ENCODE results near the gene TNS3. TPM values are rescaled to one million over a fixed set of nuclear protein-coding genes. Genes with fewer than 3 reads are reported as not detected.

TNS3 gene
- total and polyA plus RNA-seq, 4 experiments from 2014 or later: 0.11 to 3.2 (median 1.3) TPM; not detected in 1

DNA sequence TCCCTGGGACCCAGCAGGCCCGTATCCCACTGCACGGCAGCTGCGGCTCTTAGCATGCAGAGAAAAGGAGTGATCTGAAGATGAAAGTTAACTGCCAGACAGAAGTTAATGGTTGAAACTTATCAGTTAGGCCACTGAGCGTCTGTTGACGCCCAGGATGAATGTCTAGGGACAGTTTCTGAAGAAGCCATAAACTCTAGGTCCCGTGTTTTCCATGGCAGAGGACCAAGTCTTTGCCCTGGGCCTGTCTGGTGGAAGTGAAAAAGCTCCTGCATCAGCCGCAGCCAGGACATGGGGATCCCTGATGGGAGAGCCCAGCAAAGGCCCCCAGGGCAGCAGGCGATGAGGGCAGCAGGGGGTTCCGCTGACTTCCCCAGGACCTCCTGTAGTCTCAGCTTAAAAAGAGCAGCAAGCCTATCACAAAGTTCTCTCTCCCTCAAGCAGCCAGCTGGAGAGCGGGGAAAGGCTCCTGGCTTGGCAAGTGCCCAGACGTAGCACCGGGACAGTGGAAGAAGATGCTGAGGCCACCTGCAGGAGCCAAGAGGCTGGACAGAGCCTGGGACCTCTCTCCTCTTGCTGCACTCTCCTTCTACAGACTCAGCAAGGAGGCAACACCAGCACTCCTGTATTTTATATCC lies 79.6 kb downstream of the TNS3 start:
- H3K9me3 ChIP-seq (ENCODE audit: control insufficient read depth in 1 of 2, low read length in 2 of 2): no peaks in the 10 kb centered on the region
- peaks cover 0 to 3% (median 0%) of the 10 kb centered on the region in 4 donors for H3K4me1 Mint-ChIP-seq
- no peaks in the 10 kb centered on the region for H3K36me3 ChIP-seq (ENCODE audit: insufficient read depth, low read length)
- no peak overlapping the region for H3K4me3 Mint-ChIP-seq
- H3K27ac ChIP-seq (ENCODE audit: low read depth, low read length): no peak overlapping the region
- intact Hi-C loops (cut with micrococcal nuclease): no loop called here
- no peaks in the 10 kb centered on the region for H3K27me3 ChIP-seq (ENCODE audit: insufficient read depth, low read length)
- POLR2A ChIA-PET (ENCODE audit: partially characterized antibody): no interaction called here
- H3K4me1 ChIP-seq (ENCODE audit: insufficient read depth, low read length): no peaks in the 10 kb centered on the region
- H3K36me3 Mint-ChIP-seq: no peaks in the 10 kb centered on the region
- H3K9me3 Mint-ChIP-seq: peaks cover 0 to 1% (median 0%) of the 10 kb centered on the region in 8 donors
- CTCF ChIA-PET (ENCODE audit: partially characterized antibody): no interaction called here
- H3K4me3 ChIP-seq (ENCODE audit: low read length in 2 of 2): no peak overlapping the region
- DNase-seq: no peak
- H3K27ac Mint-ChIP-seq: no peak overlapping the region
- H3K27me3 Mint-ChIP-seq: no peaks in the 10 kb centered on the region

- Mint-ChIP-seq H3K27me3 (no peaks in the 10 kb centered on the region), H3K36me3 (no peaks in the 10 kb centered on the region), H3K4me1 (peaks cover 0 to 3% (median 0%) of the 10 kb centered on the region in 4 donors), H3K9me3 (peaks cover 0 to 1% (median 0%) of the 10 kb centered on the region in 8 donors), H3K27ac (no peak overlapping the region), H3K4me3 (no peak overlapping the region)
- POLR2A ChIA-PET (ENCODE audit: partially characterized antibody): no interaction called here
- intact Hi-C loops (cut with micrococcal nuclease): no loop called here
- Histone ChIP-seq H3K4me1 (ENCODE audit: insufficient read depth, low read length) (no peaks in the 10 kb centered on the region), H3K4me3 (ENCODE audit: low read length in 2 of 2) (no peak overlapping the region), H3K36me3 (ENCODE audit: insufficient read depth, low read length) (no peaks in the 10 kb centered on the region), H3K27me3 (ENCODE audit: insufficient read depth, low read length) (no peaks in the 10 kb centered on the region), H3K27ac (ENCODE audit: low read depth, low read length) (no peak overlapping the region), H3K9me3 (ENCODE audit: control insufficient read depth in 1 of 2, low read length in 2 of 2) (no peaks in the 10 kb centered on the region)
- CTCF ChIA-PET (ENCODE audit: partially characterized antibody): no interaction called here
- DNase-seq: no peak
Measured at GRCh38 chr7:47501406-47501805, 80.5 kb downstream of the TNS3 start.

GRCh38 chr7:47500103-47500563 lies 81.8 kb downstream of the TNS3 start:
- CTCF ChIA-PET (ENCODE audit: partially characterized antibody): no interaction called here
- Histone ChIP-seq H3K4me3 (ENCODE audit: low read length in 2 of 2) (no peak overlapping the region), H3K27me3 (ENCODE audit: insufficient read depth, low read length) (no peaks in the 10 kb centered on the region), H3K27ac (ENCODE audit: low read depth, low read length) (no peak overlapping the region), H3K36me3 (ENCODE audit: insufficient read depth, low read length) (no peaks in the 10 kb centered on the region), H3K9me3 (ENCODE audit: control insufficient read depth in 1 of 2, low read length in 2 of 2) (no peaks in the 10 kb centered on the region), H3K4me1 (ENCODE audit: insufficient read depth, low read length) (no peaks in the 10 kb centered on the region)
- POLR2A ChIA-PET (ENCODE audit: partially characterized antibody): no interaction called here
- H3K4me3 Mint-ChIP-seq: no peak overlapping the region
- intact Hi-C loops (cut with micrococcal nuclease): no loop called here
- no peak for DNase-seq
- no peak overlapping the region for H3K27ac Mint-ChIP-seq
- H3K4me1 Mint-ChIP-seq: peaks cover 0 to 7% (median under 1%) of the 10 kb centered on the region in 4 donors
- no peaks in the 10 kb centered on the region for H3K36me3 Mint-ChIP-seq
- H3K9me3 Mint-ChIP-seq: peaks cover 0 to 1% (median 0%) of the 10 kb centered on the region in 8 donors
- H3K27me3 Mint-ChIP-seq: no peaks in the 10 kb centered on the region

- H3K9me3 ChIP-seq (ENCODE audit: control insufficient read depth in 1 of 2, low read length in 2 of 2): no peaks in the 10 kb centered on the region
- no peak for DNase-seq
- no peaks in the 10 kb centered on the region for H3K4me1 ChIP-seq (ENCODE audit: insufficient read depth, low read length)
- no peak overlapping the region for H3K27ac ChIP-seq (ENCODE audit: low read depth, low read length)
- H3K36me3 ChIP-seq (ENCODE audit: insufficient read depth, low read length): no peaks in the 10 kb centered on the region
- Mint-ChIP-seq H3K36me3 (no peaks in the 10 kb centered on the region), H3K27me3 (no peaks in the 10 kb centered on the region), H3K4me3 (no peak overlapping the region), H3K9me3 (no peaks in the 10 kb centered on the region), H3K27ac (no peak overlapping the region), H3K4me1 (peaks cover 0 to 7% (median under 1%) of the 10 kb centered on the region in 4 donors)
- ChIA-PET CTCF (ENCODE audit: partially characterized antibody) (no interaction called here), POLR2A (ENCODE audit: partially characterized antibody) (no interaction called here)
- intact Hi-C loops (cut with micrococcal nuclease): no loop called here
- H3K27me3 ChIP-seq (ENCODE audit: insufficient read depth, low read length): no peaks in the 10 kb centered on the region
- H3K4me3 ChIP-seq (ENCODE audit: low read length in 2 of 2): no peak overlapping the region
Measured at GRCh38 chr7:47498229-47499056, 83.5 kb downstream of the TNS3 start.

DNA sequence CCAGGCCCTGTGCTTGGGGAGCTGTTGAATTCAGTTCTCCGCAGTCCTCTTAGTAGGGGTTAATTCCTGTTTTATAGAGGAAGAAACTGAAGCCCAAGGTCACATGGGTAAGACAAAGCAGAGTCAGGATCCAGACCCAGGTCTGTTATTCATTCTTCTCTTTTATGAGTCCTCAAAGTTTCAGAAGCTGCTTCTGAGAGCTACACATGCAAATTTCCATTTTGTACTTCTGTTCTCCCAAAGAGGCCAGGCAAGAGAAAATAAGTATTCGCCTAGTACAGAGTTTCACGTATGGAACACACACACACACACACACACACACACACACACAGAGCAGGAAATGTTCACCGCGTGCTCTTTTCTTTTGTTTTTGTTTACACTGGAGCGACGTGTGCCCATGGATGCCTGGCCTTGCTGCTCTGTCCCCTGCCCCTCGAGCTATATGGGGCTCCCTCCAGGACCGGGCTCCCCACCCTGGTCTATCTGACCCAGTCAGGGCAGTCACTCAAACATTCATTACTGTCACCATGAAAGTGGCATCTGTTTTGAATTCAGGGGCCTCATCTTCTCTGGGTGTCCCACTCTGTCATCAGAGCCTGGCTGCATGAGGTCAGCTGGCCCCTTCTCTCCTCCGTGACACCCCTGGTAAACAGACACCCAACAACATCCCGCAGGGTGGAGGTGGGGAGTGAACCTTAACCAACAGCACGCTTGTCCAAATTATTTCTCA lies 84.4 kb downstream of the TNS3 start:
- DNase-seq: no peak
- H3K36me3 ChIP-seq (ENCODE audit: insufficient read depth, low read length): no peaks in the 10 kb centered on the region
- no peaks in the 10 kb centered on the region for H3K9me3 Mint-ChIP-seq
- no peak overlapping the region for H3K4me3 ChIP-seq (ENCODE audit: low read length in 2 of 2)
- H3K27me3 ChIP-seq (ENCODE audit: insufficient read depth, low read length): no peaks in the 10 kb centered on the region
- intact Hi-C loops (cut with micrococcal nuclease): no loop called here
- H3K9me3 ChIP-seq (ENCODE audit: control insufficient read depth in 1 of 2, low read length in 2 of 2): no peaks in the 10 kb centered on the region
- no peaks in the 10 kb centered on the region for H3K27me3 Mint-ChIP-seq
- H3K4me1 Mint-ChIP-seq: peaks cover 0 to 7% (median under 1%) of the 10 kb centered on the region in 4 donors
- H3K4me3 Mint-ChIP-seq: peak overlapping the region in 1 of 8 donors; percentile 30
- POLR2A ChIA-PET (ENCODE audit: partially characterized antibody): no interaction called here
- H3K4me1 ChIP-seq (ENCODE audit: insufficient read depth, low read length): no peaks in the 10 kb centered on the region
- H3K36me3 Mint-ChIP-seq: no peaks in the 10 kb centered on the region
- no peak overlapping the region for H3K27ac ChIP-seq (ENCODE audit: low read depth, low read length)
- no peak overlapping the region for H3K27ac Mint-ChIP-seq
- CTCF ChIA-PET (ENCODE audit: partially characterized antibody): no interaction called here

DNA sequence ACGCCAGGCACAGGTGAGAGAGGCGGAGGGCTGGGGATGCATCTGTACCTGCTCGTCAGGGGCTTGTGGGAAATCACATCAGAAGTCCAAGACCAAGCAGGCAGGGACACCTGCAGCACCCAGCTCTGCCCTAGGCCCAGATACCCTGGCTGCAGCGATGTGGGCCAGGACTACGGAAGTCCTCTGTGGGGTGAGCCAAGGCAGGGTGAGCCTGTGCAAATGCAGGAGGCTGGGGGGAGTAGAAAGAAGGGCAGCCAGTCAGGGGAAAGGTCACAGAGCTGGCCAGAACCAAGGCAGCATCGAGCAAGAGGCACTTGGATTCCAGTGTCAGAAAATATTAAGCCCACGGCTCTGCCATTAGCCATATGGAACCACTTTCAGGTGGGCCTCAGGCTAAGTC lies 85.2 kb downstream of the TNS3 start:
- H3K4me3 Mint-ChIP-seq: no peak overlapping the region
- intact Hi-C loops (cut with micrococcal nuclease): no loop called here
- ChIA-PET POLR2A (ENCODE audit: partially characterized antibody) (no interaction called here), CTCF (ENCODE audit: partially characterized antibody) (no interaction called here)
- no peaks in the 10 kb centered on the region for H3K9me3 ChIP-seq (ENCODE audit: control insufficient read depth in 1 of 2, low read length in 2 of 2)
- H3K9me3 Mint-ChIP-seq: peaks cover 0 to 3% (median 0%) of the 10 kb centered on the region in 8 donors
- no peaks in the 10 kb centered on the region for H3K36me3 ChIP-seq (ENCODE audit: insufficient read depth, low read length)
- H3K4me3 ChIP-seq (ENCODE audit: low read length in 2 of 2): no peak overlapping the region
- H3K27ac Mint-ChIP-seq: no peak overlapping the region
- no peak for DNase-seq
- H3K27me3 ChIP-seq (ENCODE audit: insufficient read depth, low read length): no peaks in the 10 kb centered on the region
- no peaks in the 10 kb centered on the region for H3K36me3 Mint-ChIP-seq
- H3K4me1 Mint-ChIP-seq: peaks cover 0 to 7% (median under 1%) of the 10 kb centered on the region in 4 donors
- H3K27me3 Mint-ChIP-seq: no peaks in the 10 kb centered on the region
- H3K27ac ChIP-seq (ENCODE audit: low read depth, low read length): no peak overlapping the region
- H3K4me1 ChIP-seq (ENCODE audit: insufficient read depth, low read length): no peaks in the 10 kb centered on the region

GRCh38 chr7:47496056-47496665 lies 85.8 kb downstream of the TNS3 start:
- H3K27me3 ChIP-seq (ENCODE audit: insufficient read depth, low read length): no peaks in the 10 kb centered on the region
- H3K4me1 Mint-ChIP-seq: peaks cover 0 to 7% (median under 1%) of the 10 kb centered on the region in 4 donors
- H3K36me3 Mint-ChIP-seq: no peaks in the 10 kb centered on the region
- no peaks in the 10 kb centered on the region for H3K9me3 ChIP-seq (ENCODE audit: control insufficient read depth in 1 of 2, low read length in 2 of 2)
- no peak overlapping the region for H3K27ac Mint-ChIP-seq
- peaks cover 0 to 3% (median 0%) of the 10 kb centered on the region in 8 donors for H3K9me3 Mint-ChIP-seq
- H3K27ac ChIP-seq (ENCODE audit: low read depth, low read length): no peak overlapping the region
- no peak overlapping the region for H3K4me3 ChIP-seq (ENCODE audit: low read length in 2 of 2)
- no peak for DNase-seq
- POLR2A ChIA-PET (ENCODE audit: partially characterized antibody): no interaction called here
- intact Hi-C loops (cut with micrococcal nuclease): no loop called here
- H3K4me1 ChIP-seq (ENCODE audit: insufficient read depth, low read length): no peaks in the 10 kb centered on the region
- CTCF ChIA-PET (ENCODE audit: partially characterized antibody): no interaction called here
- H3K36me3 ChIP-seq (ENCODE audit: insufficient read depth, low read length): no peaks in the 10 kb centered on the region
- H3K4me3 Mint-ChIP-seq: no peak overlapping the region
- H3K27me3 Mint-ChIP-seq: no peaks in the 10 kb centered on the region

Data from CD4-positive, alpha-beta memory T cell (primary cell).